Endothelial cell of umbilical vein (primary cell): ENCODE results near the gene MYO16.

Experiments
- CTCF ChIP-seq, 2 donors: IDR thresholded peaks; 1 replicate in 1 of 2; 2 replicates in 1 of 2; pipeline ENCODE4 v1.5.1; 2011; ENCODE audit warnings: low read length in 2 of 2, mild to moderate bottlenecking in 2 of 2, moderate library complexity in 2 of 2, control low read depth in 1 of 2, inconsistent platforms in 1 of 2, low read depth in 1 of 2; ENCODE audit not compliant: insufficient read depth in 1 of 2; ENCODE audit errors: extremely low read depth in 1 of 2
- EZH2 ChIP-seq: IDR thresholded peaks from 2 replicates; pipeline ENCODE4 v1.6.1; 2012; ENCODE audit warnings: borderline replicate concordance, low read depth, mild to moderate bottlenecking, moderate library complexity, low read length, inconsistent platforms; ENCODE audit not compliant: severe bottlenecking
- MAX ChIP-seq: IDR thresholded peaks from 2 replicates; pipeline ENCODE4 v1.6.1; 2011; ENCODE audit not compliant: insufficient read depth, insufficient read length
- POLR2A ChIP-seq: IDR thresholded peaks from 2 replicates; pipeline ENCODE4 v1.6.1; 2012; ENCODE audit warnings: low read depth, mild to moderate bottlenecking, control low read depth, low read length

- TF ChIP-seq CTCF (IDR thresholded peaks at IDR 0.05; ENCODE audit: extremely low read depth in 1 of 2, insufficient read depth in 1 of 2, low read depth in 1 of 2, low read length in 2 of 2) (no peak), MAX (no peak), POLR2A (no peak), EZH2 (no peak)
Observed at GRCh38 chr13:109256866-109257760, 627.7 kb downstream of the MYO16 start.
